SH-SY5Y (cell line): ENCODE measurements around the gene EGFL7.

Source experiments
- GATA2 ChIP-seq: IDR thresholded peaks from 2 replicates; pipeline ENCODE4 v1.6.1; 2011; ENCODE audit warnings: mild to moderate bottlenecking, low read depth, low read length
- GATA3 ChIP-seq: IDR thresholded peaks from 2 replicates; pipeline ENCODE4 v1.6.1; 2011; ENCODE audit warnings: low read depth, mild to moderate bottlenecking, low read length, moderate library complexity

DNA sequence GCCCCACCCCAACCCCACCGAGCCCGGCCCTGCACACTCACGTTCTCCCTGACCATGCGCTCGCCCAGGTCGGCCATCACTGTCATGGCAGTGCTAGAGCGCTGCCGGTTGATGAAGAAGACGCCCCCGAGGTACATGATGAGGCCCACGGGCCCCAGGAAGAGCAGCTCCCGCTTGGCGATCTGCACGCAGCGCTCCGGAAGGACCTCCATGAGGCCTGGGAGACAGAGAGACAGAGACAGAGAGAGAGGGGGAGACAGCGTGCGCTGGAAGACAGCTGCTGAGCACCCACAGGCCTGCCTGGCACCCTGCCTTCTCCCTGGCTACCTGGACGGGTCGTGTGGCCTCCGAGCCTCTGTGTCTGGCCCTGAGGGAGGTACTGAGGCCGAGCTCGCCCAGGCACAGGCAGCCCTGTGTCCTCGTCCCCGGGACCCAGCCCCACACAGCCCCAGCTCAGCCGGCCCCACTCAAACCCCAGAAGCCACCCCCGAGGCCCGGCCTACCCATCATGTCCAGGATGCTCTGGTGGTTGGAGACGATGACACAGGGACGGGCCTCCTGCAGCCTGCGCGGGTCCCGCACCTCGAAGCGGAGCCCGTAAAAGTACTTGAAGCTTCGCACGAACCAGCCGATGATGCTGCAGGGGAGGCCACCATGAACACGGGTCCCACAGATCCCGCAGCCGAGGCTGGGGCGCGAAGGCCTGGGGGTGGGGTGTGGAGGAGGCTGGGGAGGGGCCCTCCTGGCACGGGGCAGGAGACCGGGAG lies 14.4 kb downstream of the EGFL7 start:
- TF ChIP-seq GATA2 (no peak), GATA3 (no peak)
